ENCODE results near the gene HYAL3.

DNA sequence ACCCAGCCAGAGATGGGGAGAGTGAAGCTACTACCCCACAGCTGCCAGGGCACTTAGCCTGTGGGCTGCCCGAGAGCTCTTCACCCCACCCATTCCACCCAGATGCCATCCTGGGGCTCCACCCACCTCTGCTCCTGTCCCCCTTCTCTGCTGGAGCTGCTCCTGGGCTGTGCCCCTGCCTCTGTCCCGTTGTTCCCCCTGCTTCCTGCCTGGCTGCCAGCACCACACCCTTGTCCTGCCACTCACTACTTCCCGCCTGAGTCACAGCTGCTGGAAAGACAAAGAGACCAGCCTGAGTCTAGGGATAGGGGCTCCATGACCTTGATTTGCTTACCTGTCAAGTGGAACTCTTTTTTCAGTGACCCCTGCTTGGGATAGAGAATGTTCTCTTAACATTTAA, 50.8 kb downstream of the HYAL3 start:
- no peak for TF ChIP-seq EP300 (IDR thresholded peaks at IDR 0.05; ENCODE audit: borderline replicate concordance)
- TF ChIP-seq, protein P1, sequence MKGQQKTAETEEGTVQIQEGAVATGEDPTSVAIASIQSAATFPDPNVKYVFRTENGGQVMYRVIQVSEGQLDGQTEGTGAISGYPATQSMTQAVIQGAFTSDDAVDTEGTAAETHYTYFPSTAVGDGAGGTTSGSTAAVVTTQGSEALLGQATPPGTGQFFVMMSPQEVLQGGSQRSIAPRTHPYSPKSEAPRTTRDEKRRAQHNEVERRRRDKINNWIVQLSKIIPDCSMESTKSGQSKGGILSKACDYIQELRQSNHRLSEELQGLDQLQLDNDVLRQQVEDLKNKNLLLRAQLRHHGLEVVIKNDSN (IDR thresholded peaks at IDR 0.05), result no peak

Measured in Ishikawa (cell line).